HG02642 (cell line): ENCODE measurements around the gene DEAF1.

Experiments used
- ATAC-seq: cut with Tn5 transposase; IDR thresholded peaks from one replicate; pipeline ENCODE4 v1.9.1; 2021; ENCODE audit warnings: mild to moderate bottlenecking; ENCODE audit not compliant: unreplicated experiment, poor library complexity

The DEAF1 gene

GRCh38 chr11:722346-722811 is 27.4 kb upstream of the DEAF1 start:
- no peak for ATAC-seq

- ATAC-seq: no peak
These were observed 26.8 kb upstream of the DEAF1 start for GRCh38 chr11:721741-722345.

DNA sequence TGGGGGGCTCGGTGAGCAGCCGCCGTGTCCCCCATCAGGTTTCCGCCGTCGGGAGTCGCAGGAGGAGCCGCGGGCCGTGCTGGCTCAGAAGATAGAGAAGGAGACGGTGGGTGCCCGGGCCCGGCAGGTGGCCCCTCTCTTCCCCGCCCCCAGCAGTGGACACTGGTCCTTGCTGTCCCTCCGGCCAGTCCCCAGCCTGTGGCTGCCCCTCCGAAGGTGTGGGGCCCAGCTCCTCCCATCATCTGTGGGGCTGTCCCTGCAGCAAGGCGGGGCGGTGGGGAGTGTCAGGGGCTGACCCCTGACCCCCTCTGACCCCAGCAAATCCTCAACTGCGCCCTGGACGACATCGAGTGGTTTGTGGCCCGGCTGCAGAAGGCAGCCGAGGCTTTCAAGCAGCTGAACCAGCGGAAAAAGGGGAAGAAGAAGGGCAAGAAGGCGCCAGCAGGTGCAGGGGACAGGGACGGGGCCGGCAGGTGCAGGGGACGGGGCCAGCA is 26.3 kb upstream of the DEAF1 start:
- no peak for ATAC-seq

- ATAC-seq: no peak
These were observed 25.7 kb upstream of the DEAF1 start for GRCh38 chr11:720642-721246.

DNA sequence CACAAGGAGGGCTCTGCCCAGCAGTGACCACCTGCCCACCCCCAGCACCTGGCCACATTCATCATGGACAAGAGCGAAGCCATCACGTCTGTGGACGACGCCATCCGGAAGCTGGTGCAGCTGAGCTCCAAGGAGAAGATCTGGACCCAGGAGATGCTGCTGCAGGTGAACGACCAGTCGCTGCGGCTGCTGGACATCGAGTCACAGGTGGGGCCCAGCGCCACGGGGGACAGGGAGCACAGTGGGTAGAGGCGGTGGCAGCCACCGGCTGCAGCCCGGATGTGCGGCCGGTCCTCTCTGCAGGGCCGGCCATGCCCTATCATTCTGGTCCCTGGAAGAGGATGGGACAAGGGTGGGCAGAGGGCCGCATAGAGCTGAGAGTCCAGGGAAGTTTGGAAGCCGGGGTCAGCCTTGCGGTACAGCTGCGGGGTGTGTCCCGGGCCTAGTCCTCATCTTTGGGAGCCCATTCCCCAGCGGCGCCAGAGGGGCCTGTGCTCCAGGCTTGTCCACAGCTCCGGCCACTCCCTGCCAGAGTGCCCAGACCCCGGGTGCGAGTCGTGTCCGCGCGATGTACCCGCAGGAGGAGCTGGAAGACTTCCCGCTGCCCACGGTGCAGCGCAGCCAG is 25.1 kb upstream of the DEAF1 start:
- no peak for ATAC-seq

- no peak for ATAC-seq
These were observed 24.4 kb upstream of the DEAF1 start for GRCh38 chr11:719214-720016.

- no peak for ATAC-seq
These were observed 19.4 kb upstream of the DEAF1 start for GRCh38 chr11:714436-714835.

- no peak for ATAC-seq
These were observed 14.3 kb upstream of the DEAF1 start for GRCh38 chr11:709109-709997.

- ATAC-seq: no peak
These were observed 13.5 kb upstream of the DEAF1 start for GRCh38 chr11:708511-708910.

- no peak for ATAC-seq
These were observed 12.9 kb upstream of the DEAF1 start for GRCh38 chr11:707817-708420.

DNA sequence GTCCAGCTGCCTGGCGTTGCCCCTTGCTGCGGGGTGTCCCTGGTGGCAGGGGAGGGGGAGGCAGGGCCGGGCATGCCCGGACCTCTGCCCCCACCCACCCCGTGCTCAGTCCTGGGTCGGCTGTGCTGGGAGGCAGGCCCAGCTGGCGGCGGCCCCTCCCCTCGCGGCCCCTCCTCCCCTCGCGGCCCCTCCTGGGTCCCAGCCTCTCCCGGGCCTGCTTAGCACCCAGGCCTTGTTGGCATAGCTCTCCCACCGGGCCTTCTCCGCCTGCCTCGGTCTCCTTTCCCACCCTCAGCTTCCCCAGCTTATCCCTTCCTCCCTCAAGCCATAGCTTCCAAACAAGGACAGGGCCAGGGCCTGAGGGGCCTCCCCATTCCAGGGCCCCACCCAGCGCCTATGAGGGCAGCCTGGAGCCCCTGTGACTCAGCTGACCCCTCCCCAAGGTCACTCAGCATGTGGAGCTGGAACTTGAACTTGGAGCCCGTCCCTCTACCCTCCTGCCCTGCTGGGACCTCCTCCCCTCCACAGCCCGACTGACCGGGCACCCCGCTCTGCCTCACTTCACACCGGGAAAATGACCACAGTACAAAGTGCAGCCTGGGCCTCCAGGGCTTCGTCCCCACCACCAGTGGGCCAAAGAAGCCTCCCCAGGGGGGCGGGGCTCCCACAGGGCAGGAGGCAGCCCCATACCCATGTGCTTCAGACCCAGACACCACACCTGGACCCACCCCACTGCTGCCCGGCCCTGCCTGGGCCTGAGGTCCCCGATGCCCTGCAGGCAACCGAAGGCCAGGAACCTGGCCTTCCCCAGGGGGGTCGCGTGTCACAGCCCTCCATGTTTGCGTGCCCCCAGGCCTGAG is 12.2 kb upstream of the DEAF1 start:
- no peak for ATAC-seq

DNA sequence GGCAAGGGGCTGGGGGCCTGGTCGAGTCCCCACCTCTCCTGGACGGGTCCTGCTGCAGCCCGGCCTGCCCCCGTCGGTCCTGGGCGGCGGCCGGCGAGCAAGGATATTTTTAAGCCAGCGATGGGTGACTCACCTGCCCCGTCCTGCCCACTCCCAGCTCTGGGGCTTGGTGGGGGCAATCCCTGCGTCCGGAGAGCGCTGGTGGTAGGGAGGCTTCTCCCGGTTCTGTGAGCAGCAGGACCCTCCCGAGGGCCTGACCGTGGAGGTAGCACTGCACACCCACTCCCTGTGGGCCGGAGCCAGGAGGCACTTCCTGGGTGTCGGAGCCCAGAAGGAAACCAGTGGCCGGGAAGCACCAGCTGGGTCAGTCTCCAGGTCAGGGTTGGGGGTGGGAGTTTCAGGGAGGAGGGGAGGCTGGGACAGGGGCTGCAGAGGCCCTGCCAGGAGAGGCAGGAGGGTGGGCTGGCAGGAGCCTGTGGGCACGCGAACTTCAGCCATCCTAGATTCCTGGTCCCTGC is 11.5 kb upstream of the DEAF1 start:
- ATAC-seq: no peak

GRCh38 chr11:705646-706438 is 10.8 kb upstream of the DEAF1 start, which contains the start of gene EPS8L2:
Gene EPS8L2 (plus strand): TSS chr11:706231. CDS start chr11:709408, 3,177 bp downstream.
- no peak for ATAC-seq

GRCh38 chr11:704781-705645 is 10.0 kb upstream of the DEAF1 start:
- no peak for ATAC-seq

- ATAC-seq: no peak
These were observed 9.2 kb upstream of the DEAF1 start for GRCh38 chr11:704228-704674.

DNA sequence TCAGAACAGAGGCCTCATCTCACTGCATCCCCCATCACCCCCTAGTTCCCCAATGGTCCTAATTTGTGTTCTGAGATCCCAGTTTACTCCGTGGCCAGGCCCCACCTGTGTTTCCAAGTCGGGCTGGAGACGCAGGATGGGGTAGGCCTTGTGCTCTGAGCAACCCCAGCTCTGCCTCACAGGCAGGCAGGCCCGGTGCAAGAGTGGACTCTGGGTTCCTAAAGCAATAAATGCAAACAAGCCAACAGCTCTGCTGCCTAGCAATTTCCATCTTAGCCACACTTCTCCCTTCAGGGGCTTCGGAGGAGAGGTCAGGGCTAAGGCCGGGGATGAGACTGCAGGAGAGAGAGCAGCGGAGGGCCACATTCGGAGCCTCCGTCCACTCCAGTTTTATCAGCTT is 8.5 kb upstream of the DEAF1 start:
- ATAC-seq: no peak
